NCI-H2196 treated with DMSO at 0.1 percent for 48 hours (cell line): ENCODE data around the gene DOK3.

Source experiments
- DNase-seq: peaks from one replicate; lab custom pipeline; 2025; ENCODE audit not compliant: unreplicated experiment; lab: John Stamatoyannopoulos, UW

Gene DOK3

GRCh38 chr5:177452688-177453638 is 56.7 kb downstream of the DOK3 start:
- DNase-seq, result no peak
